ENCODE measurements around the gene SAMSN1. TPM values are rescaled to one million over a fixed set of nuclear protein-coding genes. Genes with fewer than 3 reads are reported as not detected.
A peak's percentile ranks its signal among the peaks of the same experiment; 100 is the strongest.
"Not testable (repeated sequence)": the region's sequence is repeated elsewhere in the genome, so short reads cannot be mapped to it uniquely, and the experiment has no call there.

The SAMSN1 gene
- total RNA-seq, 1 donor from 2014 or later = 18.2 TPM

- Histone ChIP-seq H3K27me3 (no peaks in the 10 kb centered on the region), H3K36me3 (no peaks in the 10 kb centered on the region), H3K4me3 (no peak overlapping the region), H3K27ac (peak overlapping the region; percentile 28), H3K9me3 (no peaks in the 10 kb centered on the region), H3K4me1 (peaks cover 4% of the 10 kb centered on the region)
- intact Hi-C loops (cut with DNase I) = no loop called here
- ATAC-seq (peak; percentile 81), DNase-seq (peak; percentile 59)
- TF ChIP-seq, protein P1, sequence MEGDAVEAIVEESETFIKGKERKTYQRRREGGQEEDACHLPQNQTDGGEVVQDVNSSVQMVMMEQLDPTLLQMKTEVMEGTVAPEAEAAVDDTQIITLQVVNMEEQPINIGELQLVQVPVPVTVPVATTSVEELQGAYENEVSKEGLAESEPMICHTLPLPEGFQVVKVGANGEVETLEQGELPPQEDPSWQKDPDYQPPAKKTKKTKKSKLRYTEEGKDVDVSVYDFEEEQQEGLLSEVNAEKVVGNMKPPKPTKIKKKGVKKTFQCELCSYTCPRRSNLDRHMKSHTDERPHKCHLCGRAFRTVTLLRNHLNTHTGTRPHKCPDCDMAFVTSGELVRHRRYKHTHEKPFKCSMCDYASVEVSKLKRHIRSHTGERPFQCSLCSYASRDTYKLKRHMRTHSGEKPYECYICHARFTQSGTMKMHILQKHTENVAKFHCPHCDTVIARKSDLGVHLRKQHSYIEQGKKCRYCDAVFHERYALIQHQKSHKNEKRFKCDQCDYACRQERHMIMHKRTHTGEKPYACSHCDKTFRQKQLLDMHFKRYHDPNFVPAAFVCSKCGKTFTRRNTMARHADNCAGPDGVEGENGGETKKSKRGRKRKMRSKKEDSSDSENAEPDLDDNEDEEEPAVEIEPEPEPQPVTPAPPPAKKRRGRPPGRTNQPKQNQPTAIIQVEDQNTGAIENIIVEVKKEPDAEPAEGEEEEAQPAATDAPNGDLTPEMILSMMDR (IDR thresholded peaks at IDR 0.05) = no peak
These were observed 25.6 kb downstream of the SAMSN1 start for GRCh38 chr21:14520535-14520934.

GRCh38 chr21:14519000-14519399 lies 27.1 kb downstream of the SAMSN1 start:
- intact Hi-C loops (cut with DNase I) = no loop called here
- H3K27me3 ChIP-seq = no peaks in the 10 kb centered on the region
- no peak overlapping the region for H3K4me3 ChIP-seq
- ATAC-seq (no peak), DNase-seq (no peak)
- H3K27ac ChIP-seq = no peak overlapping the region
- peaks cover 4% of the 10 kb centered on the region for H3K4me1 ChIP-seq
- H3K36me3 ChIP-seq = no peaks in the 10 kb centered on the region
- TF ChIP-seq, protein P1 (IDR thresholded peaks at IDR 0.05) = no peak
- H3K9me3 ChIP-seq = no peaks in the 10 kb centered on the region

GRCh38 chr21:14513804-14514203 lies 32.3 kb downstream of the SAMSN1 start:
- intact Hi-C loops (cut with DNase I) = no loop called here
- no peak overlapping the region for H3K27ac ChIP-seq
- TF ChIP-seq, protein P1 (IDR thresholded peaks at IDR 0.05) = no peak
- H3K4me1 ChIP-seq = no peaks in the 10 kb centered on the region
- no peaks in the 10 kb centered on the region for H3K27me3 ChIP-seq
- ATAC-seq = no peak
- no peak for DNase-seq
- H3K9me3 ChIP-seq = no peaks in the 10 kb centered on the region
- H3K4me3 ChIP-seq = no peak overlapping the region
- peaks cover 4% of the 10 kb centered on the region for H3K36me3 ChIP-seq

DNA sequence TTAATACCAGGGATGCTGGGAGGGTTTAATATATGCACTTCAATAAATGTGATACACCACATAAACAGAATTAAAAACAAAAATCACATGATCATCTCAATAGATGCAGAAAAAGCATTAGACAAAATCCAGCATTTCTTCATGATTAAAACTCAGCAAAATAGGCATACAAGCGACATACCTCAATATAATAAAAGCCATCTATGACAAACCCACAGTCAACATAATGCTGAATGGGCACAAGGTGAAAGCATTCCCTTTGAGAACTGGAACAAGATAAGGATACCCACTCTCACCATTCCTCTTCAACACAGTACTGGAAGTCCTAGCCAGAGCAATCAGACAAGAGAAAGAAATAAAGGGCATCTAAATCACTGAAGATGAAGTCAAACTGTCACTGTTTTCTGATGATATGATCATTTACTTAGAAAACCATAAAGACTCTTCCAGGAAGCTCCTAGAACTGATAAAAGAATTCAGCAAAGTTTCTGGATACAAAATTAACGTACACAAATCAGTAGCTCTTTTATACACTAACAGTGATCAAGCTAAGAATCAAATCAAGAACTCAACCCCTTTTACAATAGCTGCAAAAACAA lies 39.2 kb downstream of the SAMSN1 start:
- H3K9me3 ChIP-seq; H3K4me1 ChIP-seq; H3K36me3 ChIP-seq; H3K27me3 ChIP-seq; H3K27ac ChIP-seq; DNase-seq; H3K4me3 ChIP-seq; intact Hi-C loops (cut with DNase I); ATAC-seq: not testable (repeated sequence)

- no peaks in the 10 kb centered on the region for H3K9me3 ChIP-seq
- TF ChIP-seq, protein P1 (IDR thresholded peaks at IDR 0.05) = no peak
These were observed 45.2 kb downstream of the SAMSN1 start for GRCh38 chr21:14500873-14501272.

GRCh38 chr21:14499316-14499715 lies 46.8 kb downstream of the SAMSN1 start:
- Histone ChIP-seq H3K4me3 (no peak overlapping the region), H3K9me3 (no peaks in the 10 kb centered on the region), H3K27me3 (no peaks in the 10 kb centered on the region), H3K36me3 (no peaks in the 10 kb centered on the region), H3K27ac (no peak overlapping the region), H3K4me1 (no peaks in the 10 kb centered on the region)
- DNase-seq (no peak), ATAC-seq (no peak)
- intact Hi-C loops (cut with DNase I) = no loop called here
- TF ChIP-seq, protein P1 (IDR thresholded peaks at IDR 0.05) = no peak

More at GRCh38 chr21:14500873-14501272, 45.2 kb downstream of the SAMSN1 start:
- no peaks in the 10 kb centered on the region for H3K27me3 ChIP-seq
- no peak overlapping the region for H3K4me3 ChIP-seq
- no peak overlapping the region for H3K27ac ChIP-seq
- intact Hi-C loops (cut with DNase I) = no loop called here
- DNase-seq (no peak), ATAC-seq (no peak)
- H3K4me1 ChIP-seq = no peaks in the 10 kb centered on the region
- no peaks in the 10 kb centered on the region for H3K36me3 ChIP-seq
